Nephron progenitor cell (in vitro differentiated cells): ENCODE data around the gene GAN.

Experiments used
- DNase-seq: peaks from one replicate; pipeline ENCODE4 v3.0.0; 2021
- H3K27ac Mint-ChIP-seq: 2 replicates; pipeline ENCODE4 v1.8.0; 2021; ENCODE audit warnings: mild to moderate bottlenecking, moderate library complexity, mixed read lengths
- H3K27me3 Mint-ChIP-seq: 2 replicates; pipeline ENCODE4 v1.8.0; 2021; ENCODE audit warnings: mild to moderate bottlenecking, low read depth, mixed read lengths; ENCODE audit not compliant: poor library complexity
- H3K36me3 Mint-ChIP-seq: 2 replicates; pipeline ENCODE4 v1.8.0; 2021; ENCODE audit warnings: low read depth, mixed read lengths
- H3K4me1 Mint-ChIP-seq: 2 replicates; pipeline ENCODE4 v1.8.0; 2021; ENCODE audit warnings: mixed read lengths
- H3K4me3 Mint-ChIP-seq: 2 replicates; pipeline ENCODE4 v1.8.0; 2021; ENCODE audit warnings: mild to moderate bottlenecking, moderate library complexity, mixed read lengths
- H3K9me3 Mint-ChIP-seq: 2 replicates; pipeline ENCODE4 v1.8.0; 2021; ENCODE audit warnings: mild to moderate bottlenecking, moderate library complexity, mixed read lengths
- CTCF ChIP-seq: fragments of 200-600 bp; sonication (generic); IDR thresholded peaks from 2 replicates; pipeline ENCODE4 v1.5.0; 2021; ENCODE audit warnings: antibody characterized with exemption

The GAN gene

GRCh38 chr16:81319221-81319912, 4.6 kb downstream of the GAN start:
- no peak overlapping the region for H3K4me3 Mint-ChIP-seq
- no peak for TF ChIP-seq CTCF
- no peak for DNase-seq
- peaks cover 16% of the 10 kb centered on the region for H3K27me3 Mint-ChIP-seq
- H3K36me3 Mint-ChIP-seq = no peaks in the 10 kb centered on the region
- no peak overlapping the region for H3K27ac Mint-ChIP-seq
- H3K4me1 Mint-ChIP-seq = peaks cover 33% of the 10 kb centered on the region
- no peaks in the 10 kb centered on the region for H3K9me3 Mint-ChIP-seq

- Mint-ChIP-seq H3K27ac (no peak overlapping the region), H3K4me3 (no peak overlapping the region), H3K4me1 (peaks cover 31% of the 10 kb centered on the region)
Observed at GRCh38 chr16:81321039-81321438, 6.3 kb downstream of the GAN start.

GRCh38 chr16:81321536-81321935, 6.8 kb downstream of the GAN start:
- Mint-ChIP-seq H3K36me3 (no peaks in the 10 kb centered on the region), H3K4me1 (peaks cover 26% of the 10 kb centered on the region), H3K27me3 (peaks cover 10% of the 10 kb centered on the region), H3K9me3 (no peaks in the 10 kb centered on the region), H3K4me3 (no peak overlapping the region), H3K27ac (no peak overlapping the region)
- no peak for DNase-seq
- no peak for TF ChIP-seq CTCF

More at GRCh38 chr16:81321039-81321438, 6.3 kb downstream of the GAN start:
- Mint-ChIP-seq H3K27me3 (peaks cover 15% of the 10 kb centered on the region), H3K9me3 (no peaks in the 10 kb centered on the region), H3K36me3 (no peaks in the 10 kb centered on the region)
- no peak for TF ChIP-seq CTCF
- no peak for DNase-seq

- DNase-seq = no peak
- peaks cover 18% of the 10 kb centered on the region for H3K4me1 Mint-ChIP-seq
Observed at GRCh38 chr16:81324808-81325207, 10.0 kb downstream of the GAN start.

GRCh38 chr16:81327011-81327410, 12.2 kb downstream of the GAN start:
- Mint-ChIP-seq H3K36me3 (peaks cover 10% of the 10 kb centered on the region), H3K4me3 (no peak overlapping the region), H3K27me3 (no peaks in the 10 kb centered on the region), H3K4me1 (peaks cover 21% of the 10 kb centered on the region), H3K9me3 (no peaks in the 10 kb centered on the region), H3K27ac (no peak overlapping the region)
- no peak for DNase-seq
- no peak for TF ChIP-seq CTCF

More at GRCh38 chr16:81324808-81325207, 10.0 kb downstream of the GAN start:
- Mint-ChIP-seq H3K27me3 (peaks cover under 1% of the 10 kb centered on the region), H3K27ac (no peak overlapping the region), H3K9me3 (no peaks in the 10 kb centered on the region), H3K36me3 (no peaks in the 10 kb centered on the region), H3K4me3 (no peak overlapping the region)
- TF ChIP-seq CTCF = no peak
